ENCODE results near the gene GRM4.

DNA sequence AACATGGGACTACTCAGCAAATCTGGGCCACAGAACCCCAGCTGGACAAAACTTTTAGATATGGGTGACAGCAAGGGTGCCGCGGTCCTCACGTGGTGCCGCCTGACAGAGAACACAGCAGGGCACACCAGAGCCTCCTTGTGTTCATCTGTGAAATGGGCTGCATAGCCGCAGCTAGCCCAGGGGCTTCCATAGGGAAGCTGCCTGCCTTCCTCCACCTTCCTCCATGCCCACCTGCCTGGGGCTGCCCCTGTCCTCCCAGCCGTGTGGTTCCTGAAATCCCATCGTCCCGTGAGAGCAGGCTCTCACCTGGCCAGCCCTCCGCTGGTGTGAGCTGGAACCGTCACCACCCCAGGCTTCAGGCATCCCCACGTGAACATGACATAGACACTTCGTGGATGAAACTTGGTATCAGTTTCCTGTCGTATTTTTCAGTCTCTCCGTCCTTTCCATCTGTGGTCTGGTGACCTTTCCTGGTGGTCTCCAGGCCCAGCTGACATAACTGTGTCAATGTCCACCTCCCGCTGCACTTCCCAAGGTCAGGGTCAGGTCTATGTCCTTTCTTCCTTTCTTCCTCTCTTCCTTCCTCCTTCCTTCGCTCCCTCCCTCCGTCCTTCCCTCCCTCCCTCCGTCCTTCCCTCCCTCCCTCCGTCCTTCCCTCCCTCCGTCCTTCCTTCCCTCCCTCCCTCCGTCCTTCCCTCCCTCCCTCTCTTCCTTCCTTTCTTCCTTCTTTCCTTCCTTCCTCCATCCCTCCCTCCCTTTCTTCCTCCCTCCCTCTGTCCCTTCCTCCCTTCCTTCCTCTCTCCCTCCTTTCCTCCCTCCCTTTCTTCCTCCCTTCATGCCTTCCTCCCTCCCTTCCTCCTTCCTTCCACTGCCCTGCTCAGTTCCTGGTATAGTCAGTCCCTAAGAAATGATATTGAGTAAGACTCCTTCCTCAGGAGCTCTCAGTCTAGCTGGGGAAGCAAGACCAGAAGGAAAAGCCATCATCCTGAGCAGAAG lies 78.8 kb downstream of the GRM4 start:
- no peak for TF ChIP-seq EZH2phosphoT487 (IDR thresholded peaks at IDR 0.05)
- TF ChIP-seq, protein P1, sequence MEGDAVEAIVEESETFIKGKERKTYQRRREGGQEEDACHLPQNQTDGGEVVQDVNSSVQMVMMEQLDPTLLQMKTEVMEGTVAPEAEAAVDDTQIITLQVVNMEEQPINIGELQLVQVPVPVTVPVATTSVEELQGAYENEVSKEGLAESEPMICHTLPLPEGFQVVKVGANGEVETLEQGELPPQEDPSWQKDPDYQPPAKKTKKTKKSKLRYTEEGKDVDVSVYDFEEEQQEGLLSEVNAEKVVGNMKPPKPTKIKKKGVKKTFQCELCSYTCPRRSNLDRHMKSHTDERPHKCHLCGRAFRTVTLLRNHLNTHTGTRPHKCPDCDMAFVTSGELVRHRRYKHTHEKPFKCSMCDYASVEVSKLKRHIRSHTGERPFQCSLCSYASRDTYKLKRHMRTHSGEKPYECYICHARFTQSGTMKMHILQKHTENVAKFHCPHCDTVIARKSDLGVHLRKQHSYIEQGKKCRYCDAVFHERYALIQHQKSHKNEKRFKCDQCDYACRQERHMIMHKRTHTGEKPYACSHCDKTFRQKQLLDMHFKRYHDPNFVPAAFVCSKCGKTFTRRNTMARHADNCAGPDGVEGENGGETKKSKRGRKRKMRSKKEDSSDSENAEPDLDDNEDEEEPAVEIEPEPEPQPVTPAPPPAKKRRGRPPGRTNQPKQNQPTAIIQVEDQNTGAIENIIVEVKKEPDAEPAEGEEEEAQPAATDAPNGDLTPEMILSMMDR (IDR thresholded peaks at IDR 0.05) = no peak
